VCaP (cell line): ENCODE measurements around the gene FMOD.

Experiments
- H3K27ac ChIP-seq: fragments of 450-650 bp; 2 replicates; pipeline ENCODE4 v1.5.1; 2017
- TF ChIP-seq, protein P1 (sequence below): fragments of 450-650 bp; conservative IDR thresholded peaks from 2 replicates; pipeline ENCODE4 v1.5.1; 2017; ENCODE audit warnings: mild to moderate bottlenecking, moderate library complexity

The FMOD gene

DNA sequence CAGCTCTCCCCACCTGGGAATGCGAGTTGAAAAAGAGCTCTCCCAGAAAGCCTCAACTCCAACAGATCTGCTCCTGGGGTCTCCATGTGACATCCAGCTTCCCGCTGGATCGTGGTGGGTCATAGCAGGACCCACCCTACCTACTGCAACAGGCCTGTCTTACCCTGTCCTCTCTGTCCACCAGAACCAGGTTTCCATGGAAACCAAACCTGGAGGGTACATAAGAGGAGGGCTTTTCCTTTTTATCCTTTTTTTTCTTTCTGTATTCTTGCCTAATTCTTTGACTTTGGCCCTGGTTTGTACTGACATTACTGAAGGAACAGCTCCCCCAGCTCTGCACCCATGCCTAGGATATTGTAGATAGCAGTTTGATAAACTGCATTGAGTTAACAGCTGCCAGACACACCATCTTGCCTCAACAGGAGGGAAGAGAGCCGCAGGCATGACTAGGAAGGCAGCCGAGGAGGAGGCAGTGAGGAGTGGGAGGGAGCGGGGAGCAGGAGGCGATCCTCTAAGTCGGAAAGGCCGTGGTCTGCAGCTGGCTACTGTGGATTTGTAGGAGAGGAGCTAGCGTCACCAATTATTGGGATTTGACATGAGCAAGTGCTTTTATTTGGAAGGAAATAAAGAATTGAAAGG lies 9.7 kb upstream of the FMOD start:
- H3K27ac ChIP-seq: no peak overlapping the region

DNA sequence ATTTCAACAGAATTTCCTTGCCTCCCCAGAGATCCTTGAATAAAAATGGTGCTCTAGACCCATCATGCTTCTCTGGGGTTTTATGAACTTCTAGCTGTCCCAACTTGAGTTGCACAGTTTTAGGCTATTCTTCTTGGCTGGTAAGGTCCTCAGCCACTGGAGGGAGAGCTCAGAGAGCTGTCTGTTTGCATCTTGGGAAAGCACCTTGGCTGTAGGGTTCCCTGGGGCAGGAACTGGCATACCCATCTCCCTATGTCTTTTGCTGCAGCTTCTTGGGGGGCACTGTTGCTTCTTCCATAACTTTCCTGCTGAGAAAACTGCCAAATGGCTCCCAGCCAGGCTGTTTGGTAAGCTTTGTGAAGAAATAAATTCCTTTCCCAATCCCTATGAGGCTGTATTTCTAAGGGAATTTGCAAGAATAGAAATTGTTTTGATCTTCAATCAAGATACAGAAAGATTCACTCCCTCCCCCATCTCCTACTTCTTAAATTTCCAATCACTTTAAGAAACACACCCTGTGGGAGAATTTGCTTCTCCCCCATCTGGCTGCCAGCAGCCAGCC lies 8.2 kb upstream of the FMOD start:
- no peak overlapping the region for H3K27ac ChIP-seq
- TF ChIP-seq, protein P1, sequence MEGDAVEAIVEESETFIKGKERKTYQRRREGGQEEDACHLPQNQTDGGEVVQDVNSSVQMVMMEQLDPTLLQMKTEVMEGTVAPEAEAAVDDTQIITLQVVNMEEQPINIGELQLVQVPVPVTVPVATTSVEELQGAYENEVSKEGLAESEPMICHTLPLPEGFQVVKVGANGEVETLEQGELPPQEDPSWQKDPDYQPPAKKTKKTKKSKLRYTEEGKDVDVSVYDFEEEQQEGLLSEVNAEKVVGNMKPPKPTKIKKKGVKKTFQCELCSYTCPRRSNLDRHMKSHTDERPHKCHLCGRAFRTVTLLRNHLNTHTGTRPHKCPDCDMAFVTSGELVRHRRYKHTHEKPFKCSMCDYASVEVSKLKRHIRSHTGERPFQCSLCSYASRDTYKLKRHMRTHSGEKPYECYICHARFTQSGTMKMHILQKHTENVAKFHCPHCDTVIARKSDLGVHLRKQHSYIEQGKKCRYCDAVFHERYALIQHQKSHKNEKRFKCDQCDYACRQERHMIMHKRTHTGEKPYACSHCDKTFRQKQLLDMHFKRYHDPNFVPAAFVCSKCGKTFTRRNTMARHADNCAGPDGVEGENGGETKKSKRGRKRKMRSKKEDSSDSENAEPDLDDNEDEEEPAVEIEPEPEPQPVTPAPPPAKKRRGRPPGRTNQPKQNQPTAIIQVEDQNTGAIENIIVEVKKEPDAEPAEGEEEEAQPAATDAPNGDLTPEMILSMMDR: no peak

More for the DNA sequence above, 9.7 kb upstream of the FMOD start:
- TF ChIP-seq, protein P1: no peak

DNA sequence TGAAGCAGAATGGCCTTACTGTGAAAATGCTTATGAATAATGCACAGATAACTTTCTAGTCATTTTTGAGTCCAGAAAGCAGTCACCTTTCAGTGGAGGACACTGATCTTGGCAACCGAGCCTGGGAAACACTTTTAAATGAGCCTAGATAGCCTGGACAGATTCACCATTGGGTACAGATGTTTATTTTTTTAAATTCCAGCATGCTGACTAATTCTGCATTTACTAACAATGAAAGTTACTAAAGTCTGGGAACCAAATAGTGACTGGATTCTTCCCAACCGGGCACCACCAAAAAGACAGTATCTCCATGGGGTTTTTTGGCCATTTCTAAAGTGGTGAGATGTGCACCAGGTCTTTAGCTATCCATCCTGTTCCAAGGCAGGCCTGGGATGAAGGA lies 3.3 kb upstream of the FMOD start:
- TF ChIP-seq, protein P1: no peak
- H3K27ac ChIP-seq: no peak overlapping the region

DNA sequence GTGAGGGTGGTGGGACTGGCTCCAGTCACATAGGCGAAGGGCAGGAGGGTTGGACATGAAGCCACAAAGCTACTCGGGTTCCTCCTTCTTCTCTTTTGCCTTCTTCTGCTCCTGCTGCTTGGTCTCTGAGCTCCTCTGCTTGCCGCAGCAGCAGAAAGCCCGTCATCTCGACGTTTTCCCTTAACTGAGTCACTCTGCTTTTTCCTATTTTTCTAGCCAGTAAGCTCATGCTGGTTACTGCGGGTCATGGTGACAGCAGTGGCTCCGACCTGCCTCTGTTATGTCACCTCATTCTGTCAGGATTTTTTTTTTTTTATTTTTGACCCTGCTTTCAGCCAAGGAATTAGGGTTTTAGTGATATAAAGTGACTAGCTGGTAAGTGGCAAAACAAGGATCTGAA lies 2.6 kb upstream of the FMOD start:
- TF ChIP-seq, protein P1: no peak
- no peak overlapping the region for H3K27ac ChIP-seq

DNA sequence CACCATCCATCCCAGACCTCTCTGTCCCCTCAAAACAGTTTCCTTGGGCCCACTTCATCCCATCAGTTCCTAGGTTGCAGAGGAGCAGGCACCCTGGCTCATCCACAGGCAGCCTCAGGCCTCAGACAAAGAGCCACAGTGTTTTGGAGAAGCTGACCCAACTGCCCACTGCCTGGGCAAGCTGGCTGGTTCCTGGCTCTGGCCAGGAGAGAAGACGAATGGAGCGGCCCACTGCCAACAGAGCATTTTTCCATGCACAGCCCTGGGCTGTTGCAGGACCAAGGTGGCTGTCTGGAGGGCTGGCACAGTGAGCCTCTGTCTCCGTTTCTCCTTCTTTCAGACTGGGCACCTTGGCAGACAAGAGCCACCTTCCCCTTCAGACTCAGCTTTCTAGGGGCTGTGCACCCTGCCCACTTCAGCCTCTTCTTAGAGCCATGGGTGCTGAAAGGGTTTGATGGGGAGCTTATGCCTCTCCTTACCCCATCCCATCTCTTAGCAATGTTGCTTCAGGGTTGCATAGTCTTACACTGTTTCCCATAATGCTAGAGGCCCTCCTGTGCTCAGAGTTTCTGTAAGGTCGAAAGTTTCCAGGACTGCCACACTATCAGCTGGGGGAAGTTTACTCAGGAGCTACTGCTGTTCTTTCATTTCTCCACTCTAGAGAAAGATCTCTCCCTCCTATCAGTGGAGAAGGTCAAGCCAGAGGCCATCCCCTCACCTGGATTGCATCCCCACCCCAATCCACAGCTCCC lies 973 bp downstream of the FMOD start:
- no peak overlapping the region for H3K27ac ChIP-seq
- TF ChIP-seq, protein P1: no peak

DNA sequence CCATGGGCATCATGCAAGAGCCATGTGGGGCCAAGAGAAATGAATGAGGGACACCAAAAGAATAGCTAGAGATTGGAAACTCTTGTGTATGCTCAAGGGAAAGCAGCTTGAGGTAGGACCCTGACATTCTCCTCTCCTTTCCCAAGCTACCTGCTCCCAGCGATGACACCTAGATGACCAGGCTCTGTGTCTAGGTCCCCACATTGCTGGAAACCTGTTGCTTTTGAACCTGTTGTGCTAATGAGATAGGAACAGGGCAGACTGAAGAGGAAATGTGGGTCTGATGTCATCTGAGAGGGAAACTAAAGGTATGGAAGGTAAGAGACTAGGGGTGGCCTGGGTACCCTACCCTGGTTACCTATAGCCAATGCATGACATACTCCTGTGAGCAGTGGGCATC lies 1.8 kb downstream of the FMOD start:
- no peak overlapping the region for H3K27ac ChIP-seq
- TF ChIP-seq, protein P1: no peak

DNA sequence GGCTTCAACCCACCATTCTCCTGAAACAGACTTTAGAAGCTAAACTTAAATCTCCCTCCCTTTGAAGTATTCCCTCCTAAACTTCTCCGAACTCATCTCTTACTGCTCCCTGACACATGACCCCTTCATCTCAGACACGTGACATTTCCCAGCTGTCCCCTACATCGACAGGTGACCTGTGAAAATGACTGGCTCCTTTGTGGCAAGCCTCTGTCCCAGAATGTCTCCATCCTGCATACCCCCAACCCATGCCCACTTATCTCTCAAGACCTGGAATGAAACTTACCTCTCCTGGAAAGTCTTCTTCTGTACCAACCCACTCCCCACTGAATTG lies 4.2 kb downstream of the FMOD start:
- no peak overlapping the region for H3K27ac ChIP-seq
- TF ChIP-seq, protein P1: no peak
